NB4 (cell line): Measurements from ENCODE around the gene P2RX5.

Experiments used
- POLR2A ChIP-seq: IDR thresholded peaks from 2 replicates; pipeline ENCODE4 v1.6.1; 2011; ENCODE audit warnings: mild to moderate bottlenecking; ENCODE audit not compliant: insufficient read length; ENCODE audit errors: extremely low read depth
- TF ChIP-seq, protein P1 (sequence below): IDR thresholded peaks from one replicate; pipeline ENCODE4 v1.5.1; 2012; ENCODE audit warnings: low read depth, low read length

DNA sequence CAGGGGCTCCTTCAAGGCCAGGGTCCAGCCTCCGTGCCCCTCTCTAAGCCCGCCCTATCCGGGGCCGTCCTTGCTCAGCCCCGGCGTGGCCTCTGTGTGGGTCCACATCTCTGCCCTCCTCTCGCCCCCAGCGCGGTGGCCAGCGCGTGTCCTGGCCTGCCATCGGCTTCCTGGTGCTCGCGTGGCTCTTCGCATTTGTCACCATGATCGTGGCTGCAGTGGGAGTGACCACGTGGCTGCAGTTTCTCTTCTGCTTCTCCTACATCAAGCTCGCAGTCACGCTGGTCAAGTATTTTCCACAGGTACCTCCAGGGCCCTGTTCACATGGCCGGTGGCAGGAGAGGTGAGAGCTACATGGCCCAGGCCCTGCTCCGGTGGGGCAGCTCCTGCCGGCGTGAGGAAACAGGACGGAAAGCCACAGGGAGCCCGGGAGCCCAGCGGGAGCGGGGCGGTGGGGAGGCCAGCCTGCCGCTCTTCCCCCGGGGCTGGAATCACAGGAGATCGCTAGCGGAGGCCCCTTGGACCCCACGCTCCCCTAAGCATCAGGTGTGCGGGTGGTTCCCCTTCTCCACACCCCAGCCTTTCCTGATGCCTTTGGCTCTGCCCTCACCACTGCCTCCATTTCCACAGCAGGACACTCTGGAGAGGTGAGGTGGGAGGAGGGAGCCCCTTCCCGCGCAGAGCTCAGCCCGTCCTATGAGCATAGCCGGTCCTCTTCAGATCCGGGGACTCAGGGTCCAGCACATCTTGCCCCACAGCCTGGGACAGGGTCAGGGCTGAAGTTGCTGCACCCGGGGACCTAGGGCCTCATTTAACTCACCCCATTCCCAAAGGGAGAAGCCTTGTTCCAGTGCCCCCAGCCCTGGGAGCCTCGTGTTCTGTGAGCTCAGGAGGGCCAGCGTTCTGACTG is 37.8 kb downstream of the P2RX5 start:
- TF ChIP-seq, protein P1, sequence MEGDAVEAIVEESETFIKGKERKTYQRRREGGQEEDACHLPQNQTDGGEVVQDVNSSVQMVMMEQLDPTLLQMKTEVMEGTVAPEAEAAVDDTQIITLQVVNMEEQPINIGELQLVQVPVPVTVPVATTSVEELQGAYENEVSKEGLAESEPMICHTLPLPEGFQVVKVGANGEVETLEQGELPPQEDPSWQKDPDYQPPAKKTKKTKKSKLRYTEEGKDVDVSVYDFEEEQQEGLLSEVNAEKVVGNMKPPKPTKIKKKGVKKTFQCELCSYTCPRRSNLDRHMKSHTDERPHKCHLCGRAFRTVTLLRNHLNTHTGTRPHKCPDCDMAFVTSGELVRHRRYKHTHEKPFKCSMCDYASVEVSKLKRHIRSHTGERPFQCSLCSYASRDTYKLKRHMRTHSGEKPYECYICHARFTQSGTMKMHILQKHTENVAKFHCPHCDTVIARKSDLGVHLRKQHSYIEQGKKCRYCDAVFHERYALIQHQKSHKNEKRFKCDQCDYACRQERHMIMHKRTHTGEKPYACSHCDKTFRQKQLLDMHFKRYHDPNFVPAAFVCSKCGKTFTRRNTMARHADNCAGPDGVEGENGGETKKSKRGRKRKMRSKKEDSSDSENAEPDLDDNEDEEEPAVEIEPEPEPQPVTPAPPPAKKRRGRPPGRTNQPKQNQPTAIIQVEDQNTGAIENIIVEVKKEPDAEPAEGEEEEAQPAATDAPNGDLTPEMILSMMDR: no peak
- TF ChIP-seq POLR2A: no peak
